ENCODE measurements around the gene PLPPR3. TPM values are rescaled to one million over a fixed set of nuclear protein-coding genes. Genes with fewer than 3 reads are reported as not detected.
"Not testable (repeated sequence)": the region's sequence is repeated elsewhere in the genome, so short reads cannot be mapped to it uniquely, and the experiment has no call there.

PLPPR3 gene
- total RNA-seq, 4 donors from 2014 or later, result not detected

DNA sequence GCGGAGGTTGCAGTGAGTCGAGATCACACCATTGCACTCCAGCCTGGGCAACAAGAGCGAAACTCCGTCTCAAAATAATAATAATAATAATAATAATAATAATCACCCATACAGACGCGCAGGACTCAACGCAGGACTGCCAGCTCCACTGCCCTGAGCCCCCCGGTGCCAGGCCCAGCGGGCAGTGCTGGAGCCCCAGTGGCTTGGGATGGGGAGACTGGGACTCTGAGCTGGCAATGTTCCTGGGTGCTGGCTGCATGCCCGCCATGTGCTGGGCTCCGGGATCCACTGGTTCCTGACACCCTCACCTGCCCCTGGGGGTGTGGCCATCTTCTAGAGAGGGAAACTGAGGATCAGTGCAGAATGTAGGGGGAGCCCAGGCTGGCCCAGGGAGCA, 5.6 kb upstream of the PLPPR3 start:
- TF ChIP-seq POLR2A (IDR thresholded peaks at IDR 0.05), result no peak
- TF ChIP-seq CTCF (IDR thresholded peaks at IDR 0.05), result no peak
- peaks cover 0 to 10% (median 1%) of the 10 kb centered on the region in 3 donors for H3K4me1 ChIP-seq
- no peaks in the 10 kb centered on the region for H3K36me3 ChIP-seq
- 85 to 86% methylated on average over 10 of the region's 11 CpGs for whole genome bisulfite sequencing, 2 donors
- H3K4me3 ChIP-seq, result no peak overlapping the region
- intact Hi-C loops (cut with DNase I), result no loop called here
- H3K27me3 ChIP-seq, result peaks cover 0 to 80% (median 5%) of the 10 kb centered on the region in 4 donors
- H3K9me3 ChIP-seq, result no peaks in the 10 kb centered on the region
- no peak for DNase-seq
- no peak overlapping the region for H3K27ac ChIP-seq

DNA sequence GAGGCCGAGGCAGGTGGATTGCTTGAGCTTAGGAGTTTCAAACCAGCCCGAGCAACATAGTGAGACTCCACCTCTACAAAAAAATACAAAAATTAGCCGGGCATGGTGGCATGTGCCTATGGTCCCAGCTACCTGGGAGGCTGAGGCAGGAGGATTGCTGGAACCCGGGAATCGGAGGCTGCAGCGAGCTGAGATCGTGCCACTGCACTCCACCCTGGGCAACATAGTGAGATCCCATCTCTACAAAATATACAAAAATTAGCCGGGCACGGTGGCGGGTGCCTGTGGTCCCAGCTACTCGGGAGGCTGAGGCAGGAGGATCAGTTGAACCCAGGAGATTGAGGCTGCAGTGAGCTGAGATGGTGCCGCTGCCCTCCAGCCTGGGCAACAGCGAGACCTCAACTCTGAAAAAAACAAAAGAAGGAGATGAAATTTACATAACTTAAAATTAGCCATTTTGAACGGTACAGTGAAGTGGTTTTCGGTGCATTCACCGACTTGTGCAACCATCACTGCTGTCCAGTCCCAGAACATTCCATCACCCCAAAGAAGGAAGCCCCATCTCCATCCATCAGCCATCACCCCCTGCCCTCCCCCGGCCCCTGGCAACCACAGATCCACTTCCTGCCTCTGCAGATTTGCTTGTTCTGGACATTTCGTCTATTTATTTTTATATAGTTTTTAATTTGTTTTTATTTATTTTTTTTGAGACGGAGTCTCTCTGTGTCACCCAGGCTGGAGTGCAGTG, 4.3 kb upstream of the PLPPR3 start:
- no peaks in the 10 kb centered on the region for H3K9me3 ChIP-seq
- intact Hi-C loops (cut with DNase I), result no loop called here
- 68 to 71% methylated on average over 15 to 17 of the region's 19 CpGs for WGBS, 2 donors
- no peak overlapping the region for H3K4me3 ChIP-seq
- TF ChIP-seq POLR2A (IDR thresholded peaks at IDR 0.05) (no peak), CTCF (IDR thresholded peaks at IDR 0.05) (no peak)
- H3K4me1 ChIP-seq, result peaks cover 0 to 22% (median 13%) of the 10 kb centered on the region in 3 donors
- peaks cover 0 to 80% (median 11%) of the 10 kb centered on the region in 4 donors for H3K27me3 ChIP-seq
- DNase-seq, result no peak
- H3K36me3 ChIP-seq, result no peaks in the 10 kb centered on the region
- no peak overlapping the region for H3K27ac ChIP-seq

DNA sequence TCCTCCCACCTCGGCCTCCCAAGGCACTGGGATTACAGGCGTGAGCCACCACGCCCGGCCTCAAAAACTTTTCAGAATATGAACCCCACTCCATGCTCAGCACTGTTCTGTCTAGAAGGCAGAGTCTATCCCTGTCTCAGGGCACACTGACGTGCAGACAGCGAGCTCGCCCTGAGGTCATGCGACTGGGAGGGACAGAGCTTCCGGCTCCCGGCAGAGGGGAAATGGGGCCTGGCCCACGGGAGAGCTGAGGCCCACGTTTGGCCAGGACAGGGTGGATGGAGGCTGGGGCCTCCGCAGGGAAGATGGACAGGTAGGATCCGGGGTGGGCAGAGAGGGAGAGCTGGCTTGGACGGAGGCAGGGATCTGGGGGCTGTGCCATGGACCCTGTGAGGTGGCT, 3.1 kb upstream of the PLPPR3 start:
- H3K9me3 ChIP-seq, result no peaks in the 10 kb centered on the region
- no peak for TF ChIP-seq POLR2A (IDR thresholded peaks at IDR 0.05)
- TF ChIP-seq CTCF (IDR thresholded peaks at IDR 0.05), result no peak
- no peak overlapping the region for H3K4me3 ChIP-seq
- H3K36me3 ChIP-seq, result no peaks in the 10 kb centered on the region
- H3K27ac ChIP-seq, result no peak overlapping the region
- DNase-seq, result no peak
- WGBS, 2 donors, result 62 to 65% methylated on average over 5 to 9 of the region's 15 CpGs
- peaks cover 0 to 72% (median 11%) of the 10 kb centered on the region in 4 donors for H3K27me3 ChIP-seq
- peaks cover 0 to 22% (median 13%) of the 10 kb centered on the region in 3 donors for H3K4me1 ChIP-seq
- intact Hi-C loops (cut with DNase I), result no loop called here

- peaks cover 0 to 22% (median 13%) of the 10 kb centered on the region in 3 donors for H3K4me1 ChIP-seq
- WGBS, 2 donors, result 61 to 73% methylated on average over 4 to 5 of the region's 12 CpGs
- H3K27me3 ChIP-seq, result peaks cover 0 to 63% (median 11%) of the 10 kb centered on the region in 4 donors
- no peaks in the 10 kb centered on the region for H3K9me3 ChIP-seq
- TF ChIP-seq POLR2A (IDR thresholded peaks at IDR 0.05), result no peak
- no peak for TF ChIP-seq CTCF (IDR thresholded peaks at IDR 0.05)
- H3K27ac ChIP-seq, result no peak overlapping the region
- DNase-seq, result no peak
- intact Hi-C loops (cut with DNase I), result no loop called here
- no peak overlapping the region for H3K4me3 ChIP-seq
- H3K36me3 ChIP-seq, result no peaks in the 10 kb centered on the region
Observed at GRCh38 chr19:823565-824121, 1.9 kb upstream of the PLPPR3 start.

GRCh38 chr19:821231-821824, 427 bp downstream of the PLPPR3 start:
- DNase-seq, result no peak
- Histone ChIP-seq H3K4me3 (peak overlapping the region in 2 of 4 donors; percentile 40 to 55), H3K27ac (no peak overlapping the region), H3K27me3 (peaks cover 0 to 48% (median 11%) of the 10 kb centered on the region in 4 donors), H3K9me3 (no peaks in the 10 kb centered on the region), H3K4me1 (peaks cover 0 to 16% (median 13%) of the 10 kb centered on the region in 3 donors), H3K36me3 (no peaks in the 10 kb centered on the region)
- intact Hi-C loops (cut with DNase I), result no loop called here
- TF ChIP-seq POLR2A (IDR thresholded peaks at IDR 0.05) (no peak), CTCF (IDR thresholded peaks at IDR 0.05) (no peak)
- 0% methylated on average over 2 of the region's 64 CpGs; no CpG with 5 or more reads in 1 of the 2 donors for WGBS, 2 donors

DNA sequence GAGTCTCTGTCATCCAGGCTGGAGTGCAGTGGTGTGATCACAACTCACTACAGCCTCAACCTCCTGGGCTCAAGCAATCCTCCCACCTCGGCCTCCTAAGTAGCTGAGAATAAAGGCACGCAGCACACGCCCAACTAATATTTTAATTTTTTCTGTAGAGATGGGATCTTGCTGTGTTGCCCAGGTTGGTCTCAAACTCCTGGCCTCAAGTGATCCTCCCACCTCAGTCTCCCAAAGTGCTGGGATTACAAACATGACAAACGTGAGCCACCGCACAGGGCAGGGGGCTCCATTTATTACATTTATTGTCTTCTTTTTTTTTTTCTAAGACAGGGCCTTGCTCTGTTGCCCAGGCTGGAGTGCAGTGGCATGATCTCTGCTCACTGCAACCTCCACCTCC, 1.5 kb downstream of the PLPPR3 start:
- H3K27ac ChIP-seq; DNase-seq; H3K36me3 ChIP-seq; H3K9me3 ChIP-seq; intact Hi-C loops (cut with DNase I); H3K4me3 ChIP-seq: not testable (repeated sequence)
- H3K27me3 ChIP-seq, result peaks cover 0 to 38% (median 11%) of the 10 kb centered on the region in 4 donors
- H3K4me1 ChIP-seq, result peaks cover 0 to 16% (median 13%) of the 10 kb centered on the region in 3 donors
- WGBS, 2 donors, result 90 to 98% methylated on average over 5 of the region's 5 CpGs

Data from esophagus squamous epithelium (tissue), 5 donors.